ENCODE measurements around the gene ALCAM.

GRCh38 chr3:105424412-105425152, 57.9 kb downstream of the ALCAM start:
- no peak for TF ChIP-seq EZH2phosphoT487 (IDR thresholded peaks at IDR 0.05; ENCODE audit: low read length)
- no peak for TF ChIP-seq CTCF (IDR thresholded peaks at IDR 0.05; ENCODE audit: low read length)
- TF ChIP-seq EZH2 (optimal IDR thresholded peaks at IDR 0.05; ENCODE audit: low read depth, low read length) = no peak
